H1 (cell line): Measurements from ENCODE around the gene CPLANE1. TPM values are rescaled to one million over a fixed set of nuclear protein-coding genes. Genes with fewer than 3 reads are reported as not detected.

Experiments
- CTCF ChIA-PET: fragments of 300-600 bp; sonication (Branson Sonifier 250); formaldehyde crosslinking; loops from one replicate; lab custom pipeline; 2021; ENCODE audit not compliant: partially characterized antibody; lab: Charles Lee
- POLR2A ChIA-PET: fragments of 300-600 bp; sonication (Branson Sonifier 250); formaldehyde crosslinking; loops from one replicate; lab custom pipeline; 2021; ENCODE audit warnings: inconsistent platforms; ENCODE audit not compliant: partially characterized antibody; lab: Charles Lee
- DNase-seq, 2 experiments: peaks; one replicate each; pipeline versions ENCODE4 v3.0.0 to v3.0.0-alpha.2; 2010 to 2022; ENCODE audit warnings: low spot score in 2 of 2, low read depth in 1 of 2, mixed read lengths in 1 of 2
- FAIRE-seq: peaks from 2 replicates; lab custom pipeline; 2011; peaks lifted over from hg19 to GRCh38; lab: Jason Lieb, UNC
- H2AFZ ChIP-seq: 2 replicates; pipeline ENCODE4 v1.8.1; 2012; ENCODE audit warnings: low read length, inconsistent platforms
- H2AK5ac ChIP-seq: 2 replicates; pipeline ENCODE4 v1.6.1; 2013; ENCODE audit warnings: low read depth, low read length
- H2BK120ac ChIP-seq: replicated peaks from 2 replicates; pipeline ENCODE3; 2013; ENCODE audit warnings: low read depth, low read length, inconsistent platforms
- H2BK12ac ChIP-seq: 2 replicates; pipeline ENCODE4 v1.6.1; 2013; ENCODE audit warnings: low read depth, low read length
- H2BK15ac ChIP-seq: 2 replicates; pipeline ENCODE4 v1.6.1; 2013; ENCODE audit warnings: low read length
- H2BK20ac ChIP-seq: 2 replicates; pipeline ENCODE4 v1.6.1; 2013; ENCODE audit warnings: low read length
- H2BK5ac ChIP-seq: 2 replicates; pipeline ENCODE4 v1.6.1; 2013; ENCODE audit warnings: low read depth, low read length
- H3K14ac ChIP-seq: 2 replicates; pipeline ENCODE4 v1.6.1; 2013; ENCODE audit warnings: inconsistent platforms; ENCODE audit not compliant: insufficient read length
- H3K18ac ChIP-seq: 2 replicates; pipeline ENCODE4 v1.6.1; 2013; ENCODE audit warnings: low read length; ENCODE audit errors: extremely low read depth
- H3K23ac ChIP-seq: 2 replicates; pipeline ENCODE4 v1.6.1; 2013; ENCODE audit warnings: inconsistent platforms; ENCODE audit not compliant: insufficient read length
- H3K23me2 ChIP-seq: 2 replicates; pipeline ENCODE4 v1.6.1; 2013; ENCODE audit warnings: low read depth, low read length
- H3K27ac ChIP-seq: 2 replicates; pipeline ENCODE4 v1.6.1; 2011; ENCODE audit warnings: low read depth, low read length, inconsistent platforms
- H3K27me3 ChIP-seq, 4 experiments: replicated peaks in 1 of 4; 1 replicate in 1 of 4; 2 replicates in 3 of 4; pipeline versions ENCODE4 v1.6.1 to v1.8.1; 2011 to 2013; ENCODE audit warnings: low read length in 3 of 4, mild to moderate bottlenecking in 3 of 4, inconsistent platforms in 2 of 4, mixed read lengths in 2 of 4, moderate library complexity in 1 of 4; ENCODE audit not compliant: control insufficient read depth in 3 of 4, insufficient read depth in 3 of 4; ENCODE audit errors: extremely low read depth in 1 of 4
- H3K36me3 ChIP-seq, 4 experiments: 2 replicates each; pipeline versions ENCODE4 v1.6.1 to v1.8.1; 2011 to 2013; ENCODE audit warnings: mild to moderate bottlenecking in 4 of 4, low read length in 3 of 4, moderate library complexity in 2 of 4, control low read depth in 1 of 4, inconsistent platforms in 1 of 4; ENCODE audit not compliant: insufficient read depth in 4 of 4, control insufficient read depth in 2 of 4
- H3K4ac ChIP-seq: replicated peaks from 2 replicates; pipeline ENCODE3; 2013; ENCODE audit warnings: low read length, low read depth, mixed read lengths, inconsistent platforms; ENCODE audit not compliant: insufficient read length
- H3K4me1 ChIP-seq, 4 experiments: replicated peaks in 1 of 4; 1 replicate in 1 of 4; 2 replicates in 3 of 4; pipeline versions ENCODE4 v1.6.1 to v1.8.1; 2011 to 2013; ENCODE audit warnings: low read length in 3 of 4, inconsistent platforms in 2 of 4, mixed read lengths in 1 of 4; ENCODE audit not compliant: insufficient read depth in 4 of 4, control insufficient read depth in 3 of 4
- H3K4me2 ChIP-seq, 2 experiments: 2 replicates each; pipeline versions ENCODE4 v1.6.1 to v1.8.1; 2011 to 2013; ENCODE audit warnings: low read depth in 2 of 2, low read length in 2 of 2, control low read depth in 1 of 2, inconsistent platforms in 1 of 2, mild to moderate bottlenecking in 1 of 2; ENCODE audit not compliant: insufficient read depth in 1 of 2
- H3K4me3 ChIP-seq, 4 experiments: fragments of 200-600, 300-600 bp in 1 of 4; sonication (generic), shearing (Covaris generic), sonication (Bioruptor Twin) in 1 of 4; 2 replicates each; pipeline versions ENCODE4 v1.5.1 to v1.8.1; 2011 to 2016; ENCODE audit warnings: low read length in 4 of 4, low read depth in 3 of 4, control low read depth in 2 of 4, inconsistent platforms in 2 of 4, mild to moderate bottlenecking in 2 of 4, mixed read lengths in 1 of 4, moderate library complexity in 1 of 4; ENCODE audit not compliant: insufficient read depth in 2 of 4; ENCODE audit errors: extremely low read depth in 1 of 4
- H3K56ac ChIP-seq: replicated peaks from 2 replicates; pipeline ENCODE3; 2013; ENCODE audit warnings: low read depth, mild to moderate bottlenecking, mixed read lengths, low read length, inconsistent platforms; ENCODE audit not compliant: insufficient read length
- H3K79me1 ChIP-seq: 2 replicates; pipeline ENCODE4 v1.6.1; 2013; ENCODE audit warnings: low read depth, low read length, control low read depth
- H3K79me2 ChIP-seq, 2 experiments: 2 replicates each; pipeline versions ENCODE4 v1.6.1 to v1.8.1; 2012 to 2013; ENCODE audit warnings: low read length in 2 of 2, mild to moderate bottlenecking in 2 of 2, inconsistent platforms in 1 of 2; ENCODE audit not compliant: insufficient read depth in 2 of 2, control insufficient read depth in 1 of 2
- H3K9ac ChIP-seq, 4 experiments: replicated peaks in 1 of 4; 1 replicate in 1 of 4; 2 replicates in 3 of 4; pipeline versions ENCODE4 v1.6.1 to v1.8.1; 2011 to 2013; ENCODE audit warnings: low read depth in 3 of 4, low read length in 3 of 4, control low read depth in 2 of 4, mild to moderate bottlenecking in 2 of 4, moderate library complexity in 2 of 4, inconsistent platforms in 1 of 4; ENCODE audit errors: extremely low read depth in 1 of 4
- H3K9me3 ChIP-seq, 2 experiments: 2 replicates each; pipeline versions ENCODE4 v1.6.1 to v1.8.1; 2012 to 2013; ENCODE audit warnings: mild to moderate bottlenecking in 2 of 2, moderate library complexity in 2 of 2, control low read depth in 1 of 2, inconsistent platforms in 1 of 2, low read depth in 1 of 2, low read length in 1 of 2, mixed read lengths in 1 of 2; ENCODE audit not compliant: insufficient read depth in 2 of 2
- H4K20me1 ChIP-seq, 2 experiments: replicated peaks in 1 of 2; 2 replicates each; pipeline versions ENCODE3 to v1.8.1; 2011 to 2013; ENCODE audit warnings: inconsistent platforms in 2 of 2, low read length in 2 of 2, mild to moderate bottlenecking in 1 of 2; ENCODE audit not compliant: insufficient read depth in 2 of 2, control insufficient read depth in 1 of 2
- H4K5ac ChIP-seq: 2 replicates; pipeline ENCODE4 v1.6.1; 2013; ENCODE audit warnings: low read length, low read depth, mixed read lengths, inconsistent platforms; ENCODE audit not compliant: insufficient read length
- H4K8ac ChIP-seq: 2 replicates; pipeline ENCODE4 v1.8.0; 2013; ENCODE audit warnings: mild to moderate bottlenecking, moderate library complexity, low read length, inconsistent platforms; ENCODE audit not compliant: insufficient read depth; ENCODE audit errors: extremely low read depth
- H4K91ac ChIP-seq: replicated peaks from 2 replicates; pipeline ENCODE3; 2013; ENCODE audit warnings: low read length, mixed read lengths, inconsistent platforms; ENCODE audit not compliant: insufficient read length
- CHD1 ChIP-seq: IDR thresholded peaks from 2 replicates; pipeline ENCODE4 v1.6.1; 2012; ENCODE audit warnings: low read depth, low read length, improper control_type of control experiment
- GABPA ChIP-seq: IDR thresholded peaks from 2 replicates; pipeline ENCODE4 v1.6.1; 2011; ENCODE audit warnings: mild to moderate bottlenecking, low read length, moderate library complexity, borderline replicate concordance; ENCODE audit not compliant: insufficient read depth
- GTF2F1 ChIP-seq: IDR thresholded peaks from 2 replicates; pipeline ENCODE4 v1.6.1; 2012; ENCODE audit warnings: low read depth, low read length, improper control_type of control experiment, borderline replicate concordance
- NANOG ChIP-seq: IDR thresholded peaks from 2 replicates; pipeline ENCODE4 v1.6.1; 2011; ENCODE audit warnings: low read length, low read depth, mild to moderate bottlenecking, inconsistent platforms; ENCODE audit not compliant: insufficient read depth, poor library complexity, severe bottlenecking
- PHF8 ChIP-seq: fragments of 200-600 bp; sonication (generic); conservative IDR thresholded peaks from 2 replicates; pipeline ENCODE4 v1.7.1; 2012; ENCODE audit warnings: low read depth, mild to moderate bottlenecking, inconsistent platforms, low read length, moderate library complexity
- RNF2 ChIP-seq: fragments of 200-900, 300-1000 bp; sonication (generic); IDR thresholded peaks from 2 replicates; pipeline ENCODE4 v1.7.1; 2016; ENCODE audit warnings: borderline replicate concordance, low read depth, mild to moderate bottlenecking, antibody characterized with exemption, low read length; ENCODE audit not compliant: poor library complexity, severe bottlenecking; ENCODE audit errors: missing control alignments
- RXRA ChIP-seq: IDR thresholded peaks from 2 replicates; pipeline ENCODE4 v1.6.1; 2011; ENCODE audit warnings: low read depth, mild to moderate bottlenecking, low read length, moderate library complexity; ENCODE audit not compliant: insufficient read depth
- SIX5 ChIP-seq: IDR thresholded peaks from 2 replicates; pipeline ENCODE4 v1.6.1; 2011; ENCODE audit warnings: mild to moderate bottlenecking, low read depth, low read length
- SRF ChIP-seq: IDR thresholded peaks from 2 replicates; pipeline ENCODE4 v1.6.1; 2011; ENCODE audit warnings: mild to moderate bottlenecking, low read depth, low read length, moderate library complexity
- WGBS, 2 experiments: shearing (Covaris generic) in 1 of 2; methylation state at CpG; one replicate each; pipeline versions ENCODE4 v1.1.6 to v1.1.7; 2013 to 2015; ENCODE audit warnings: low lambda C conversion rate in 2 of 2, mixed read lengths in 2 of 2, inconsistent platforms in 1 of 2, low coverage in 1 of 2, missing lambda C conversion rate in 1 of 2; ENCODE audit not compliant: insufficient replicate concordance in 2 of 2, insufficient coverage in 1 of 2, insufficient read length in 1 of 2; ENCODE audit errors: extremely low coverage in 1 of 2, missing lambda C conversion rate in 1 of 2; 5-methylcytosine and 5-hydroxymethylcytosine counted together
- polyA plus RNA-seq, 7 experiments: library from polyadenylated mRNA; depleted of rRNA in 3 of 7; stranded (reverse) in 5 of 7; unstranded in 2 of 7; fragments of >200 nt in 5 of 7; fragments of 200-250 nt in 2 of 7; gene quantifications; 1 replicate in 5 of 7; 2 replicates in 1 of 7; 4 replicates in 1 of 7; pipeline versions ENCODE4 v1.2.1 to v1.2.3, GENCODE V29; 2011 to 2013; ENCODE audit warnings: missing spikeins in 2 of 7, mixed read lengths in 2 of 7
- total RNA-seq: library from RNA; stranded (reverse); fragmentation: NEBNext Ultra II Directional; extraction: Animal tissue kit (Norgen Biotek cat#: 25700); gene quantifications from 2 replicates; pipeline ENCODE4 v1.2.1, GENCODE V29; 2021
- TF ChIP-seq, protein P1 (sequence below): IDR thresholded peaks from 2 replicates; pipeline ENCODE4 v1.6.1; 2012; ENCODE audit warnings: inconsistent platforms

CPLANE1 gene
- total and polyA plus RNA-seq, 2 of the 8 experiments (the other 6 are each of a cell fraction or from before 2014, with no cell fraction given) = 2.2 to 8.8 TPM

DNA sequence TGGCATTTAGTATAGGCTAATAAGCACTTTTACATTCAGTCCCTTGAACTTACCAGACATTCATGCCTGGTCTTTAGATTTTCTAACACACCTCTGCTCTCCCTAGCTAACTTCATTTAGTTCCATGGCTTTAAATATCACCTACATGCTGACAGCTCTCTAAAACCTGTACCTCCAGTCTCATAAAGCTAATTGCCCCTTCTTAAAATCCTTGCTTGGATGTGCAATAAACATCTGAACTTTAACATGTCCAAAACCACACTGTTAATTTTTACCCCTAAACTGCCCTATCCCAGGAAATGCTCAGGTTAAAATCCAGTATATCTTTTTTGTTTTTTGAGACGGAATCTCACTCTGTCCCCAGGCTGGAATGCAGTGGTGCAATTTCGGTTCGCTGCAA, 139.8 kb downstream of the CPLANE1 start:
- ChIA-PET CTCF (interaction anchor here (1.3 to 1.7 kb wide), 2 partner anchors 29 to 50 kb away, joined by 4 to 5 read pairs; no protein-coding TSS in a partner anchor), POLR2A (no interaction called here)
- Histone ChIP-seq H3K9ac (no peak overlapping the region), H3K4me3 (no peak overlapping the region), H3K14ac (no peak overlapping the region), H4K20me1 (no peaks in the 10 kb centered on the region), H2BK12ac (no peak overlapping the region), H3K9me3 (no peaks in the 10 kb centered on the region), H3K79me2 (no peaks in the 10 kb centered on the region), H2BK20ac (no peak overlapping the region), H3K36me3 (peaks cover 0 to 6% (median 0%) of the 10 kb centered on the region in 4 experiments; a peak in 1 of 8 replicates), H3K27ac (no peak overlapping the region), H3K56ac (no peak overlapping the region), H4K91ac (no peak overlapping the region), H3K18ac (no peak overlapping the region), H3K79me1 (no peaks in the 10 kb centered on the region), H3K23ac (no peak overlapping the region), H3K4me2 (no peak overlapping the region), H3K4ac (no peak overlapping the region), H4K5ac (no peak overlapping the region), H2AK5ac (no peak overlapping the region), H4K8ac (no peak overlapping the region), H2BK120ac (no peak overlapping the region), H3K23me2 (no peaks in the 10 kb centered on the region), H2AFZ (no peak overlapping the region), H3K4me1 (no peaks in the 10 kb centered on the region), H2BK15ac (no peak overlapping the region), H2BK5ac (no peak overlapping the region), H3K27me3 (no peaks in the 10 kb centered on the region)
- WGBS, 2 experiments = 91% methylated on average over 3 of the region's 3 CpGs; no CpG with 5 or more reads in 1 of the 2 experiments
- DNase-seq (no peak), FAIRE-seq (no peak)
- TF ChIP-seq PHF8 (no peak), RNF2 (no peak), RXRA (no peak), SRF (no peak), GTF2F1 (no peak), NANOG (no peak), CHD1 (no peak), GABPA (no peak), SIX5 (no peak)
- TF ChIP-seq, protein P1, sequence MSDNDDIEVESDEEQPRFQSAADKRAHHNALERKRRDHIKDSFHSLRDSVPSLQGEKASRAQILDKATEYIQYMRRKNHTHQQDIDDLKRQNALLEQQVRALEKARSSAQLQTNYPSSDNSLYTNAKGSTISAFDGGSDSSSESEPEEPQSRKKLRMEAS = no peak
